Stimulated activated CD4-positive, alpha-beta T cell treated with anti-CD3 and anti-CD28 coated beads, TNF-alpha, amount 100 ng/mL, for 4 hours (primary cell): ENCODE measurements around the gene CCDC154.
"Not testable (repeated sequence)": the region's sequence is repeated elsewhere in the genome, so short reads cannot be mapped to it uniquely, and the experiment has no call there.

Experiments used
- DNase-seq, 3 experiments: peaks; one replicate each; pipeline ENCODE4 v3.0.0-alpha.2; 2020; ENCODE audit warnings: low read depth in 3 of 3

Gene CCDC154

GRCh38 chr16:1472974-1473373, 28.6 kb upstream of the CCDC154 start:
- no peak for DNase-seq

DNA sequence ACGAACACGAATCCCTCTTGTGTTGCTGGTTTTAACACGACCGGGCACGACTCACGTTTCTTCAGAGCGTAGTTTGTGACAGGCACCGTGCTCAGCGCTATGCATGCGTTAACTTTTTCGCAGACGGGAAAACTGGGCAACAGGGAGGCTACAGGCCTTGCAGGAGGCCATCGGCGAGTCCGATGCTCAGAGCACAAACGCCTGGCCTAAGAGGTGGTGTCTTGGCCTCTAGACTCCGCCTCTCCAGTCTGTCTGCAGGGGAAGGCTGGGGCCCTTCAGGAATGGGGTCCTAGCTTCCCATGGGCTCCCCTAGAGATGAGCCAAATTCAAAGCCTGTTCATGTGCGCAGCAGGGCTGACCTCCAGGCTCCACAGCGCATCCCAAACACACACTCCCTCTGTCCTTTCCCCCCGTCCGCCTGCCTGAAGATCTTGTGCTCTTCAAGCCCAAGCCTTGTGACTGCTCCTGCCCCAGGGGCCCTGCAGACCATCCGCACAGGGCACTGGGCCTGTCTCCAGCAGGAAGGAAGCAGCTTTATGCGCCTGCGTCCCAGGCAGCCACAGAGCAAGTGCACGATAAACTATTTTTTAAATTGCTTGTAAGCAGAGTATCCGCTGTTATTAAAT, 27.3 kb upstream of the CCDC154 start:
- DNase-seq, result no peak

GRCh38 chr16:1470481-1471251, 26.3 kb upstream of the CCDC154 start:
- no peak for DNase-seq

DNA sequence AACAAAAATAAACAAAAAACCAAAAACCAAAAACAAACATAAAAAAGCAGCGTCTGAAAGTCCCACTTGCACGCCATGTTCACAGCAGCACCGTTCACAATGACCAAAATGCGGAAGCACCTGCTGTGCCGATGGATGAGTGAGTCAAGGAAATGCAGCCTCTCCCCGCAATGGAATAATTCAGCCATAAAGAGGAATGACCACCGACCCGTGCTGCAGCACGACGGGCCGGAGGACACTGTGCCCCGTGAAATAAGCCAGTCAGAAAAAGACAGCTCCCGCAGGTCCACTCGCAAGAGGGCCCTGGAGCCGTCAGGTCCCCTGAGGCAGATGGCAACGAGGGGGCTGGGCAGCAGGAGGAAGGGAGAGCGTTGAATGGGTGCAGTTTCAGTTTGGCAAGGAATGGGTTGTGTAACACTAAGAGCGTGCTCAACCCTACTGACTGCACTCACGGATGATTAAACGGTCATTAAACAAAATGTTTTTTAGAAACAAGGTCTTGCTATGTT, 25.4 kb upstream of the CCDC154 start:
- no peak for DNase-seq

GRCh38 chr16:1469141-1469540, 24.8 kb upstream of the CCDC154 start:
- DNase-seq, result not testable (repeated sequence)

- DNase-seq, result no peak
These were observed 24.1 kb upstream of the CCDC154 start for GRCh38 chr16:1468426-1468810.

GRCh38 chr16:1466968-1467521, 22.7 kb upstream of the CCDC154 start:
- no peak for DNase-seq

GRCh38 chr16:1466054-1466453, 21.7 kb upstream of the CCDC154 start:
- no peak for DNase-seq

GRCh38 chr16:1465567-1465915, 21.2 kb upstream of the CCDC154 start:
- no peak for DNase-seq

DNA sequence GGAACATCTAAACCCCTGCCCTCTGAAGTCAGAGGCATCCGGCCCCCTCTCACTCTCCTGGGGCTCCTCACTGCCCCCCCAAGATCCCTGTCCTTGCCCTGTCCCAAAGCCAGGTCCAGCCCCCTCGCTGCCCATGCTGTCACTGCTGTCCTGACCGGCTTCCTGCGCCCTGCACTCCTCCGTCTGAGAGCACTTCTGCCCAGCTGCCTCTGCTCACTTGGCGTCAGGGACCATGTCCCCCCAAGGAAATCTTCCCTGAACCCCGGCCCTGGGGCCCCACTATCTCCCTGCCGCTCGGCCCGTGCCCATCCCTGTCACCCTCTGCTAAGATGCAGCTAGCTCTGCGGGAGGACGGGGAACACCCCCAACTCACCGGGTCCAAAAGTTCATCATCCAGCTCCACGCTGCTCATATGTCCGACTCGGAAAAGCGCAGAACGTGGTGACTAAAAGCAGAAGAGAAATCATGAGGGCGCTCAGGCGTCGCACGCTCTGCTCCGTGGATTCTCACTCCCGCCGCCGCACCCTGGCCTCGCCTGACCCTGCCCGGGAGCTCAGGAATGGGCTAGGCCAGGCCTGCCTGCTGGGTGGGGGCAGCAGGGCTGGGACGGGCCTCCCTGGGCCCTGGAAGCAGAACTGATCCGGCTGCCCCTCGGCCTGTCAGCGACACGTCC, 20.7 kb upstream of the CCDC154 start:
- DNase-seq, result no peak

DNA sequence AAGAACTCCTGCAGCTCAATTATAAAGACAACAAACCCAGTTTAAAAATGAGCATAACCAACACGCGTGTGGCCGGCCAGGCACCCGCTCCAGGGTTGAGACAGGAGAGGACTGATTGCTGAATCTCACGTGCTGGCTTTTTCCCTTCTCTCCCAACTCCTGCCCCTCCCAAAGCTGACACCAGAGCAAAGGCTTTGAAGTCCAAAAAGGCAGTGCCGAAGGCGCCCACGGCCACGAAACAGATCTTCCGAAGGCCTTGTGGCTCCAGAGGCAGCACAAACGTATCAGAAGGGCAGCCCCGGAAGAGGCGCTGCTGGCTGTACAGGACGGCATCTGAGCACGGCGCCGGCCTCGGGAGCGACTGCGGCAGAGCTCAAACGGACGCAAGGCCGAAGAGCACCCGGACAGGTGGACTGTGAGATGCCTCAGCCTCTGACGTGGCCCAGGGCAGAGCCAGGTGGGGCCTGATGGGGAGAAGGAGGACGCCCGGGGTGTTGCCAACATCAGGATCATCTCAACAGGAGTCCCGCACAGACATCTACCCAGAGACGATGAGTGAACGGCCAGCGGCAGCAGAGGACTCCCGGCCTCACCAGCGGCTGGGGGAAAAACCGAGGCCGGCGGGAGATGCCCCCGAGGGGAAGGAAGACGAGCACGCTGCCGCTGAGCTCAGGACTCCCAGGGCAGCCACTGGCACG, 20.0 kb upstream of the CCDC154 start:
- DNase-seq, result no peak

DNA sequence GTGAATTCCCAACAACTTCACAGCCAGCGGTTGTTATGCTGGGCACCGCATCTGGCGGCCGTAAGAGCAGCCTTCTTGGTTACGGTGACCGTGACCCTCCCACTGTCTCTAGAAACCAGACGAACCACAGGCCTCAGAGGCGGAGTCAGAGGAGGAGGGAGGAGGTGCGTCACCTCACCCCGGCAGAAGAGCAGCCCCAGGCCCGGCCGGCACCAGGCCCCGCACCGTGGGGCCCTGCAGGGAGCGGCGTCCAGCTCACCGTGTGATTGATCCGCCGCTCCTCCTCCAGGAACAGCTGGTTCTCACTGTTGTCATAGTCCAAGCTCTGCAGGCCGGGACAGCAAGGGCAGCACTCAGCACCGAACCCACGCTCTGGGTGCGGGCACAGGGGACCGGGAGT, 16.8 kb upstream of the CCDC154 start:
- no peak for DNase-seq

DNA sequence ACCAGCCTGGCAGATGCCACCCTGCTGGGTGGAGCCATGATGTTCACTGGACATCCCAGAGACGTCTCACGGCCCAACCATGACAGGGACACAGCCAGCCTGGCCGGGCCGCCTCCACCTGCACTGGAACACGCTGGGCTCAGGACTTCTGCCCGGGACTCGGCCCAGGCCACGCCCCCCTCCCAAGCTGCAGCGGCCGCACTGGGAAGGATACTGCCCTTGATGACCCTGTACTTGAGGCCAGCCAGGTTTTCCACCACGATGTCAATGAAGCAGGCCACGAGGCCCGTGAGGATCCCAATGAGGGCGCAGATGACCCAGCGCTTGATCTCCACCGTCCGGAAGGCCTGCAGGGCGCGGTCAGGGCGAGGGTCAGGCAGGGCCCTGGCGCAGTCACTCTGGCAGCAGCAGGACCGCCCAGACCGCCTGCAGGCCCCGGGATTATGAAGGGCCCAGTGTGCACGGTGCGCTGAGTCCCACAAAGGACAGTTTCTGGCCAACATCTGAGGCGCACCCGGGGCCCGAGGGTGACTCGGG, 16.3 kb upstream of the CCDC154 start:
- no peak for DNase-seq

DNA sequence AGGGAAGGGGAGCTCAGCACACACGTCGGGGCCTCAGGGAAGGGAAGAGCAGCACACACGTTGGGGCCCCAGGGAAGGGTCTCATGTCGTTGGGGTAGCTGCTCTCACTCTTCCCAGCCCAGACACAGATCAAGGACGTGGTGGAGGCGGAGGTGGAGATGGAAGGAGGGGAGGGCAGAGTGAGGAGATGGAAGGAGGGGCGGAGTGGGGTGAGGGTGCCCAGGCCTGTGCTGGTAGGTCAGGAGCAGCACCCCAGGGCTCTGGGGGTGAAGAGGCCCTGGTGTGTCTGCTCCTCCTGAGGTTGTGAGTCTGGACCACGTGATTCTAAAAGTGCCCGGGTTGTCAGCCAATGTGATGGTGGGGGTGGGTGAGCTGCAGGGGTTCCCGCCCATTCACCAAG, 15.6 kb upstream of the CCDC154 start:
- no peak for DNase-seq

DNA sequence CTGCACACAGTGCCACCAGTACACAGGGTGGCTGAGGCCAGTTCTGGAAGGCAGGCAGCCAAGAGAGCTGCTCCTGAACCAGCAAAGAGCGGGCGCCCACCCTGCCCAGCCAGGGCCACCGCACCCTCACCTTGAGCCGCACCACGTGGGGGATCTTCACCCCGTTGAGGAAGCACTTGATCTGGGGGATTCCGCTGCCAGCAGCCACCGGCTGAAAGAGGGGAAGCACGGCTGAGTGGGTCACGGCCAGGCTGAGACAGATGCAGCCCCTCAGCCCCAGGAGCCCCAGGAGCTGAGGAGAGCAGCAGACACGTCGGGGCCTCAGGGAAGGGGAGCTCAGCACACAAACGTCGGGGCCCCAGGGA, 14.6 kb upstream of the CCDC154 start:
- DNase-seq, result no peak

GRCh38 chr16:1458336-1458976, 14.1 kb upstream of the CCDC154 start:
- no peak for DNase-seq

DNA sequence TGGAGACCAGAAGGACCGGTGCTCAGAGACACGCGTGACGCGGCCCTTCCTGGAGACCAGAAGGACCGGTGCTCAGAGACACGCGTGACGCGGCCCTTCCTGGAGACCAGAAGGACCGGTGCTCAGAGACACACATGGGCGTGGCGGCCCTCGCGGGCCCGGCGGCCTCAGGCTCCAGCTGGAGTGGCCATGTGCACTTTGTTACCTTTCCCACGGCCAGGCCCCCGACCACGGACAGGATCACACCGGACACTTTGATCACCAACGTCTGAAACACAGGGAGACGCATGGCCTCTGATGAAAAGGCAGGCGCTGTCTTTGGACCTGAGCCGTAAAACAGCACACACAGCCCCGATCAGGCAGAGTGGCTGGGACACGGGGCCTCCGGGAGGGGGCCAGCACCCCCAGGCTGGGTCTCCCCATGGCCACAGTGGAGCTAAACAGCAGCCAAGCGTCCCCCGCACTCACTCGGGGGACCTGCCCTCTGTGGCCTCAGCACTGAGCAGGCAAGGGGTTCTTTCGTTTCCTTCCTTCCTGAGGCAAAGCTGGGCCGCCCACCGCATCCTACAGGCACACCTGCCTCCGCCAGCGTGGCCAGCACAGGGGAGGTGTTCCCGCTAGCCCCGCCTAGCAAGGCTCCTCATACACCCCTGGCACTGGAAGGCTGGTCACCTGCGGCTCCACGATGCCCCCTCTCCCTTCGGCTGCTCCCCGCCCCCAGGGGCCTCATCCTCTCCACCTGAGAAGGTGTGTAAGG, 13.3 kb upstream of the CCDC154 start:
- DNase-seq, result no peak

GRCh38 chr16:1456951-1457350, 12.6 kb upstream of the CCDC154 start:
- DNase-seq, result no peak

DNA sequence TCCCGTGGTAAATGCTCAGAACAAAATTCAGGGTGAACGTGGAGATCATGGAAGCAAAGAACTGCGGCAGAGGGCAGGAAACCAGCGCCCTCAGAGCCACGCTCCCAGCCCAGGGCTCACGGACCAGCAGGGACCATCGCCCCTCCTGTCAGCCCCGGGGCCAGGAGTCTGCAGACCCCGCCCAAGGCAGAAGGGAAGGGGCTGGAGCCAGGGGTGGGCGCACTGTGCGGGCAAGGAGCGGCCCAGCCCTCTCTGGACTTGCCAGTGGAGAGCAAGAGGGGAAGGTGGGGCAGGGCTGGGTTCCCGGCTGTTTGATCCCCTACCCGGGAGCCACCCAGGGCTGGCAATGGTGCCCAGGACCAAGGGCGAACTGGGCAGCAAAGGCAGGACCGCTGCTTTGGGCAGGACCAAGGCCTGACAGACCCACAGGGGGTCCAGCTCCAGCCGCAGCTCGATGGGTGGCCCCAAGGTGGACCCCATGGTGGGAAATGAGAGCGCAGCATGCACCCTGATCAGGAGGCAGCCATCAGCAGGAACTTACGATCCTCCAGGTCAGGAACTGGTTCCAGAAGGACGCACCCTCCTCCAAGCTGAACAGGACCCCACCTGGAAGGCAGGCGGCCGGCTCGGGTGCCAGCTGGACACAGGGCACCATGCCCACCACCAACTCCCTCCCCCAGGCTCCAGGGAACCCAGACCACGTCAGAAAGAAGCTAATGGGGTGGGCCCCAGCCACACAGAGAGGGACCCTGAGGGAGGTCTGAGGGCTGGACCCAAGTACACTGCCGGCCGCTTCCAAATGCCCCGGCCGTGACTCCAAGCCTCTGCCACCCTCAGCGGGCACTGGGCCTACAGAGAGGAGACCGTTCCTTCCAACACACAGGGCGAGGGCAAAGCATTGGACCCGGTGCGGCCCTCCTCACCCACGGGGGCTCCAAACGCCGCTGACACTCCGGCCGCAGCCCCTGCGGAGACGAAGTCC, 11.1 kb upstream of the CCDC154 start:
- DNase-seq, result no peak
